ENCODE results near the gene GLP1R.

The GLP1R gene

GRCh38 chr6:39043776-39044175 is 4.8 kb upstream of the GLP1R start:
- Histone ChIP-seq H3F3A (ENCODE audit: insufficient read depth, low read length) (no peaks in the 10 kb centered on the region), H3K27me3 (ENCODE audit: insufficient read depth, low read length) (no peaks in the 10 kb centered on the region), H3K36me3 (ENCODE audit: insufficient read depth, low read length) (no peaks in the 10 kb centered on the region), H3K9ac (ENCODE audit: low read length) (no peak overlapping the region), H2AFZ (ENCODE audit: low read length) (no peak overlapping the region), H3K27ac (ENCODE audit: low read depth, low read length, poor library complexity, severe bottlenecking) (no peak overlapping the region), H3K9me2 (ENCODE audit: low read depth, low read length) (no peaks in the 10 kb centered on the region), H4K20me1 (ENCODE audit: insufficient read depth, low read length) (no peaks in the 10 kb centered on the region), H3K4me2 (ENCODE audit: low read length) (no peak overlapping the region), H3K79me2 (ENCODE audit: insufficient read depth, low read length) (no peaks in the 10 kb centered on the region), H3K4me3 (ENCODE audit: low read depth, low read length, poor library complexity, severe bottlenecking) (no peak overlapping the region), H3K9me3 (ENCODE audit: low read length) (no peaks in the 10 kb centered on the region), H3K4me1 (ENCODE audit: insufficient read depth, low read length, severe bottlenecking) (no peaks in the 10 kb centered on the region)
- no peak for TF ChIP-seq CTCF (IDR thresholded peaks at IDR 0.05; ENCODE audit: low read length)
- no peak for TF ChIP-seq EZH2 (IDR thresholded peaks at IDR 0.05; ENCODE audit: borderline replicate concordance, low read length)

GRCh38 chr6:39044181-39044580 is 4.4 kb upstream of the GLP1R start:
- H3K9ac ChIP-seq (ENCODE audit: low read length): no peak overlapping the region
- H2AFZ ChIP-seq (ENCODE audit: low read length): no peak overlapping the region
- no peak overlapping the region for H3K4me2 ChIP-seq (ENCODE audit: low read length)
- H3K27me3 ChIP-seq (ENCODE audit: insufficient read depth, low read length): no peaks in the 10 kb centered on the region
- no peaks in the 10 kb centered on the region for H3K79me2 ChIP-seq (ENCODE audit: insufficient read depth, low read length)
- H4K20me1 ChIP-seq (ENCODE audit: insufficient read depth, low read length): no peaks in the 10 kb centered on the region
- no peak overlapping the region for H3K4me3 ChIP-seq (ENCODE audit: low read depth, low read length, poor library complexity, severe bottlenecking)
- H3F3A ChIP-seq (ENCODE audit: insufficient read depth, low read length): no peaks in the 10 kb centered on the region
- TF ChIP-seq EZH2 (IDR thresholded peaks at IDR 0.05; ENCODE audit: borderline replicate concordance, low read length) (no peak), CTCF (IDR thresholded peaks at IDR 0.05; ENCODE audit: low read length) (no peak)
- H3K36me3 ChIP-seq (ENCODE audit: insufficient read depth, low read length): no peaks in the 10 kb centered on the region
- H3K9me3 ChIP-seq (ENCODE audit: low read length): no peaks in the 10 kb centered on the region
- no peaks in the 10 kb centered on the region for H3K9me2 ChIP-seq (ENCODE audit: low read depth, low read length)
- H3K27ac ChIP-seq (ENCODE audit: low read depth, low read length, poor library complexity, severe bottlenecking): no peak overlapping the region
- no peaks in the 10 kb centered on the region for H3K4me1 ChIP-seq (ENCODE audit: insufficient read depth, low read length, severe bottlenecking)

- no peak overlapping the region for H2AFZ ChIP-seq (ENCODE audit: low read length)
- H3K4me2 ChIP-seq (ENCODE audit: low read length): no peak overlapping the region
Observed at GRCh38 chr6:39047434-39048327, 900 bp upstream of the GLP1R start.

More at GRCh38 chr6:39047434-39048327, 900 bp upstream of the GLP1R start:
- no peak overlapping the region for H3K4me3 ChIP-seq (ENCODE audit: low read depth, low read length, poor library complexity, severe bottlenecking)
- no peak overlapping the region for H3K9ac ChIP-seq (ENCODE audit: low read length)
- no peaks in the 10 kb centered on the region for H3K4me1 ChIP-seq (ENCODE audit: insufficient read depth, low read length, severe bottlenecking)
- H3F3A ChIP-seq (ENCODE audit: insufficient read depth, low read length): no peaks in the 10 kb centered on the region
- H3K36me3 ChIP-seq (ENCODE audit: insufficient read depth, low read length): no peaks in the 10 kb centered on the region
- TF ChIP-seq CTCF (IDR thresholded peaks at IDR 0.05; ENCODE audit: low read length): no peak
- no peak for TF ChIP-seq EZH2 (IDR thresholded peaks at IDR 0.05; ENCODE audit: borderline replicate concordance, low read length)
- no peaks in the 10 kb centered on the region for H4K20me1 ChIP-seq (ENCODE audit: insufficient read depth, low read length)
- no peaks in the 10 kb centered on the region for H3K27me3 ChIP-seq (ENCODE audit: insufficient read depth, low read length)
- H3K79me2 ChIP-seq (ENCODE audit: insufficient read depth, low read length): no peaks in the 10 kb centered on the region
- H3K27ac ChIP-seq (ENCODE audit: low read depth, low read length, poor library complexity, severe bottlenecking): no peak overlapping the region
- H3K9me3 ChIP-seq (ENCODE audit: low read length): no peaks in the 10 kb centered on the region
- no peaks in the 10 kb centered on the region for H3K9me2 ChIP-seq (ENCODE audit: low read depth, low read length)

All from OCI-LY1 (cell line).